Neuronal stem cell (in vitro differentiated cells): Measurements from ENCODE around the gene RNF208.

Experiments used
- DNase-seq: peaks from one replicate; pipeline ENCODE4 v3.0.0-alpha.2; 2013; ENCODE audit warnings: low spot score
- H2AFZ ChIP-seq: one replicate; pipeline ENCODE4 v1.6.1; 2013; ENCODE audit warnings: mild to moderate bottlenecking, low read length, inconsistent platforms
- H2AK5ac ChIP-seq: 2 replicates; pipeline ENCODE4 v1.6.1; 2013; ENCODE audit warnings: low read depth, mild to moderate bottlenecking, inconsistent platforms, low read length, moderate library complexity, mixed read lengths
- H2BK120ac ChIP-seq: 2 replicates; pipeline ENCODE4 v1.6.1; 2013; ENCODE audit warnings: low read depth, mild to moderate bottlenecking, inconsistent platforms, low read length, moderate library complexity, mixed read lengths
- H2BK12ac ChIP-seq: one replicate; pipeline ENCODE4 v1.6.1; 2013; ENCODE audit warnings: low read length, inconsistent platforms
- H2BK15ac ChIP-seq: 2 replicates; pipeline ENCODE4 v1.6.1; 2013; ENCODE audit warnings: mild to moderate bottlenecking, low read length, inconsistent platforms, mixed read lengths
- H2BK5ac ChIP-seq: one replicate; pipeline ENCODE4 v1.6.1; 2013; ENCODE audit warnings: inconsistent platforms, mild to moderate bottlenecking, low read length, moderate library complexity
- H3K14ac ChIP-seq: one replicate; pipeline ENCODE4 v1.6.1; 2013; ENCODE audit warnings: low read length, inconsistent platforms
- H3K18ac ChIP-seq: 2 replicates; pipeline ENCODE4 v1.6.1; 2013; ENCODE audit warnings: low read length, inconsistent platforms
- H3K23ac ChIP-seq: 2 replicates; pipeline ENCODE4 v1.6.1; 2013; ENCODE audit warnings: low read depth, mild to moderate bottlenecking, mixed read lengths, low read length, inconsistent platforms; ENCODE audit not compliant: poor library complexity
- H3K27ac ChIP-seq: replicated peaks from 3 replicates; pipeline ENCODE4 v1.5.1; 2013; ENCODE audit warnings: low read length, inconsistent platforms
- H3K27me3 ChIP-seq, 3 experiments: 2 replicates each; pipeline ENCODE4 v1.6.1; 2013; ENCODE audit warnings: low read length in 3 of 3, mild to moderate bottlenecking in 2 of 3, inconsistent platforms in 1 of 3, low read depth in 1 of 3, mixed read lengths in 1 of 3, moderate library complexity in 1 of 3; ENCODE audit not compliant: control insufficient read depth in 3 of 3, insufficient read depth in 3 of 3
- H3K36me3 ChIP-seq, 2 donors: replicated peaks in 1 of 2; 2 replicates each; pipeline ENCODE4 v1.6.1; 2013; ENCODE audit warnings: low read length in 2 of 2; ENCODE audit not compliant: control insufficient read depth in 2 of 2, insufficient read depth in 2 of 2
- H3K4ac ChIP-seq: 2 replicates; pipeline ENCODE4 v1.6.1; 2013; ENCODE audit warnings: inconsistent platforms, mild to moderate bottlenecking, low read length, moderate library complexity
- H3K4me1 ChIP-seq, 2 donors: 1 replicate in 1 of 2; 2 replicates in 1 of 2; pipeline ENCODE4 v1.6.1; 2013; ENCODE audit warnings: low read length in 2 of 2, low read depth in 1 of 2; ENCODE audit not compliant: control insufficient read depth in 2 of 2, insufficient read depth in 1 of 2
- H3K4me2 ChIP-seq: one replicate; pipeline ENCODE4 v1.6.1; 2013; ENCODE audit warnings: mild to moderate bottlenecking, low read length, inconsistent platforms; ENCODE audit not compliant: insufficient read depth, poor library complexity, severe bottlenecking
- H3K4me3 ChIP-seq, 2 donors: 2 replicates each; pipeline ENCODE4 v1.5.1; 2013; ENCODE audit warnings: low read length in 2 of 2, mild to moderate bottlenecking in 2 of 2, inconsistent platforms in 1 of 2, moderate library complexity in 1 of 2
- H3K79me1 ChIP-seq: one replicate; pipeline ENCODE4 v1.6.1; 2013; ENCODE audit warnings: low read depth, mild to moderate bottlenecking, inconsistent platforms, low read length, moderate library complexity
- H3K9ac ChIP-seq: one replicate; pipeline ENCODE4 v1.6.1; 2013; ENCODE audit warnings: mild to moderate bottlenecking, low read depth, low read length, inconsistent platforms; ENCODE audit not compliant: poor library complexity
- H3K9me3 ChIP-seq, 2 donors: replicated peaks in 1 of 2; 2 replicates each; pipeline versions ENCODE3 to v1.6.1; 2013; ENCODE audit warnings: low read length in 2 of 2, mild to moderate bottlenecking in 2 of 2, inconsistent platforms in 1 of 2, low read depth in 1 of 2, mixed read lengths in 1 of 2, moderate library complexity in 1 of 2; ENCODE audit not compliant: control insufficient read depth in 2 of 2, insufficient read depth in 1 of 2
- H4K8ac ChIP-seq: one replicate; pipeline ENCODE4 v1.6.1; 2013; ENCODE audit warnings: low read depth, mild to moderate bottlenecking, inconsistent platforms, low read length, moderate library complexity
- H4K91ac ChIP-seq: one replicate; pipeline ENCODE4 v1.6.1; 2013; ENCODE audit warnings: low read length, low read depth, mild to moderate bottlenecking, inconsistent platforms; ENCODE audit not compliant: poor library complexity
- WGBS, 2 donors: extraction: QIAGEN DNeasy Blood & Tissue Kit; methylation state at CpG; one replicate each; pipeline ENCODE4 v1.1.7; 2013; ENCODE audit warnings: missing lambda C conversion rate in 2 of 2, mixed read lengths in 1 of 2; ENCODE audit not compliant: insufficient read length in 2 of 2, insufficient replicate concordance in 1 of 2; ENCODE audit errors: extremely low coverage in 2 of 2; 5-methylcytosine and 5-hydroxymethylcytosine counted together

Gene RNF208

DNA sequence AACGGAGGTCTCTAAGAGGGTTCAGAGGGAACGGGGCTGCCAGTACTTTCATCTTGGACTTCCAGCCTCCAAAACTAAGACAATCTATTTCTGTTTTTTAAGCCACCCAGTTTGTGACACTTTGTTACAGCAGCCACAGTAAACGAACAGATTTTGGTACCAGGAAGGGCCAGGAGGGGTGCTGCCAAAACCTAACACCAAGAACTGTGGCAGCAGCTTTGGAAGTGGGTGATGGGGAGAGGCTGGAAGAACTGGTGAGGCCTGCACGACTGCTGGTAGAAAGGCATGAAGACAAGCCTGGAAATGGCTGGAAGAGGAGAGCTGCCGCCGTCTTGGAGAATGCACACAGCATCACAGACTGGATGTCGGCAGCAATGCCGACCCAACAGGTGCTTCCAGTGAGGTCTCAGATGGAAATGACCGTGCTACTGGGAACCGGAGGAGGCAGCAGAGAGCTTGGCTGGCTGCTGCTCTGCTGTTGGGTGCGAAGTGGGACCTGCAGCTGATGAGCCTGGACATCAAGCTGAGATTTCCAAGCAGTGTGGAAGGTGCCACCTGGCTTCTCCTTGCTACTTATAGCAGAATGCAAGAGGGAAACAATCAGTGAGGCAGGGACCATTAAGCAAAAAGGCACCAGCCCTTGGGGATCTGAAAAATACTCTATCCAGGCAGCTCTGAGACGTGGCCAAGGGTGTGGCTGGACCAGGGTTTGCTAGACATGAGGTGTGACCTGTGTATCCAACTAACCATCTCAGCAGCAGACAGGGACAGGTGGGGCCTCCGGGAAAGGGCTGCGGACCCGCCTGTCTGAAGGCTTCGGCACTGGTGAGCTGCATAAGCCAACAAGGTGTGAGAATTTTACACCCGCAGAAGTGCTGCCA is 45.5 kb downstream of the RNF208 start:
- no peak overlapping the region for H3K4me3 ChIP-seq
- H3K23ac ChIP-seq: peak overlapping the region; percentile 92
- H3K4ac ChIP-seq: no peak overlapping the region
- H3K27me3 ChIP-seq: peaks cover 0 to 18% (median 10%) of the 10 kb centered on the region in 3 experiments
- H2BK12ac ChIP-seq: no peak overlapping the region
- H3K79me1 ChIP-seq: peaks cover 8% of the 10 kb centered on the region
- no peak overlapping the region for H3K27ac ChIP-seq
- H4K8ac ChIP-seq: no peak overlapping the region
- H4K91ac ChIP-seq: no peak overlapping the region
- H3K18ac ChIP-seq: no peak overlapping the region
- no peak overlapping the region for H2BK120ac ChIP-seq
- no peaks in the 10 kb centered on the region for H3K9me3 ChIP-seq
- H3K36me3 ChIP-seq: peaks cover 13 to 34% of the 10 kb centered on the region in 2 donors
- no peak overlapping the region for H3K9ac ChIP-seq
- no peak overlapping the region for H2BK15ac ChIP-seq
- no peak overlapping the region for H2BK5ac ChIP-seq
- WGBS, 2 donors: no CpG with 5 or more reads among the region's 17 CpGs
- DNase-seq: no peak
- no peak overlapping the region for H2AFZ ChIP-seq
- H2AK5ac ChIP-seq: no peak overlapping the region
- no peak overlapping the region for H3K14ac ChIP-seq
- H3K4me1 ChIP-seq: peaks cover 0 to 5% of the 10 kb centered on the region in 2 donors
- H3K4me2 ChIP-seq: no peak overlapping the region

DNA sequence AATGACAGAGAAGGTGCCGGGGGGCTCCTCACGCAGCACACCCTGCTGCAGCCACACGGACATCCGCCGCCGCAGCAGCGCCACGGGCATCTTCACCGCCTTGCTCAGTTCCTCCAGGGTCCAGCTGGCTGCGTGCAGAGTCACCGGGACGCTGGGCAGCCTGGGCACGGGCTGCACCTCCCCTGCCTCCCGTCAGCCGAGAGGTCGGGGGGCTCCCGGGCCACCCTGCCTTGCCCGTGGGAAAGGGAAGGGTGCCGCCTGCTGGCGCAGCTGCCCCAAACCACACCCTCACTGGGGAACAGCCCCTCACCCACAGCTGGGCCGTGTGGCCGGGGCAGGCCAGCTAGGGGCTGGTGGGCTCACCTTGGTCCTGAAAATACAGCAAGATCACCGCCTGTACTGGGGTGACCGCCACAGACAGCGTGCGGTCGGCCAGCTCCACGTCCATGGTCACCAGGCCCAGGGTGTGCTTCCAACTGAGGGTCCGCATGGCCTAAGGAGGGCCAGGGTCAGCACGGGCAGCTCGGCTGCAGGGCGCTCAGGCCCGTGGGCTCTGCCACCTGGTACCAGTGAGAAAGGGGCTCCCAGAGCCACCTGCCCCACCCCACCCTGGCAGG is 46.6 kb downstream of the RNF208 start:
- Histone ChIP-seq H2BK120ac (no peak overlapping the region), H3K27ac (no peak overlapping the region), H3K36me3 (peaks cover 4 to 23% of the 10 kb centered on the region in 2 donors), H3K23ac (peak overlapping the region; percentile 92), H3K9me3 (no peaks in the 10 kb centered on the region), H3K4ac (no peak overlapping the region), H3K4me1 (peaks cover 0 to 5% of the 10 kb centered on the region in 2 donors), H3K79me1 (peaks cover 2% of the 10 kb centered on the region), H3K4me3 (no peak overlapping the region), H3K27me3 (peaks cover 0 to 29% (median 21%) of the 10 kb centered on the region in 3 experiments), H2BK15ac (no peak overlapping the region), H3K14ac (peak overlapping the region; percentile 21), H2AK5ac (no peak overlapping the region), H4K8ac (peak overlapping the region; percentile 82), H2AFZ (no peak overlapping the region), H3K18ac (peak overlapping the region; percentile 87), H2BK12ac (peak overlapping the region; percentile 73), H3K4me2 (no peak overlapping the region), H3K9ac (peak overlapping the region; percentile 70), H2BK5ac (peak overlapping the region; percentile 66), H4K91ac (no peak overlapping the region)
- no peak for DNase-seq
- no CpG with 5 or more reads among the region's 33 CpGs for WGBS, 2 donors

DNA sequence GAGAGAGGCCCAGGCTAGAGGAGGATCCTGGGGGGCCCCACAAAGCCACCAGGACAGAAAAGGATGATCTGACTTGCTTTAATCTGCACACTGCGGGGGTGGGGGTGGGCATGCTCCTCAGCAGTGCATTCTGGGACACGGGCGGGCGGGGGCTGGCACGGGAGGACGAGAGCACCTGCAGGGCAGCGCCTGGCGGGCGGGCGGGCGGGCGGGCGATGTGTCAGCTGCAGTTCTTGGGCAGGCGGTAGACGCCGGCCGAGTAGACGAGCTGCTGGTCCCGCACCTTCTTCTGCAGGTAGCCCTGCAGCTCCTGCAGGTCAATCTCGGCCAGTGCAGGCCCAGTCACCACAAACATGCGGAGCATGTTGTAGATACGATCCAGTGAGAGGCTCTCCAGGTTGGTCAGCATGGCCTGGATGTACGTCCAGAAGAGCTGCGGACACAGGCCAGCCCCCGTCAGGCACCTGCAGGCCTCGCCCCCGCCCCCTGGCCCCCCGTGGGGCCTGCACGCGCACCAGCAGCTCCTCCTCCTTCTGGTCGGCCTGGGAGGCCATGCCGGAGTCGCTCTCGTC is 47.2 kb downstream of the RNF208 start:
- Histone ChIP-seq H3K4me3 (no peak overlapping the region), H3K4me2 (no peak overlapping the region), H3K27ac (no peak overlapping the region), H3K14ac (peak overlapping the region; percentile 21), H3K27me3 (peaks cover 4 to 35% (median 28%) of the 10 kb centered on the region in 3 experiments), H3K4ac (no peak overlapping the region), H2AFZ (no peak overlapping the region), H2AK5ac (no peak overlapping the region), H3K9me3 (peaks cover 0 to 2% of the 10 kb centered on the region in 2 donors), H2BK5ac (no peak overlapping the region), H3K4me1 (peaks cover 0 to 7% of the 10 kb centered on the region in 2 donors), H3K18ac (peak overlapping the region; percentile 87), H4K8ac (no peak overlapping the region), H3K9ac (peak overlapping the region; percentile 70), H2BK12ac (peak overlapping the region; percentile 41), H3K23ac (no peak overlapping the region), H3K79me1 (peaks cover 2% of the 10 kb centered on the region), H4K91ac (no peak overlapping the region), H2BK120ac (no peak overlapping the region), H3K36me3 (peaks cover 3 to 17% of the 10 kb centered on the region in 2 donors), H2BK15ac (no peak overlapping the region)
- no CpG with 5 or more reads among the region's 34 CpGs for WGBS, 2 donors
- no peak for DNase-seq
